ENCODE measurements around the gene FABP3. TPM values are rescaled to one million over a fixed set of nuclear protein-coding genes. Genes with fewer than 3 reads are reported as not detected.

FABP3 gene
- total RNA-seq, 2 donors from 2014 or later, result 19.2 to 28.6 TPM

- ATAC-seq (ENCODE audit: insufficient number of reproducible peaks, low FRiP score, low read depth) (no peak), DNase-seq (ENCODE audit: low spot score) (no peak)
- Histone ChIP-seq H3K36me3 (peaks cover 11% of the 10 kb centered on the region), H3K4me3 (no peak overlapping the region), H3K9me3 (no peaks in the 10 kb centered on the region), H3K27me3 (replicated peaks; ENCODE audit: insufficient read depth) (no peaks in the 10 kb centered on the region), H3K27ac (peak overlapping the region in 1 of 2 donors; percentile 29), H3K4me1 (ENCODE audit: control insufficient read depth in 1 of 2, low read depth in 2 of 2) (peaks cover 27 to 75% of the 10 kb centered on the region in 2 donors)
- TF ChIP-seq CTCF (IDR thresholded peaks at IDR 0.05), result no peak
Measured at GRCh38 chr1:31370565-31370964, 2.3 kb downstream of the FABP3 start.

GRCh38 chr1:31370021-31370420 lies 2.9 kb downstream of the FABP3 start:
- no peak for DNase-seq (ENCODE audit: low spot score)
- H3K36me3 ChIP-seq, result peaks cover 12% of the 10 kb centered on the region
- no peak for ATAC-seq (ENCODE audit: insufficient number of reproducible peaks, low FRiP score, low read depth)
- no peak for TF ChIP-seq CTCF (IDR thresholded peaks at IDR 0.05)
- H3K9me3 ChIP-seq, result no peaks in the 10 kb centered on the region
- H3K4me3 ChIP-seq, result no peak overlapping the region
- H3K4me1 ChIP-seq (ENCODE audit: control insufficient read depth in 1 of 2, low read depth in 2 of 2), result peaks cover 27 to 72% of the 10 kb centered on the region in 2 donors
- no peaks in the 10 kb centered on the region for H3K27me3 ChIP-seq (replicated peaks; ENCODE audit: insufficient read depth)
- peak overlapping the region in 1 of 2 donors; percentile 58 for H3K27ac ChIP-seq

- no peak for TF ChIP-seq CTCF (IDR thresholded peaks at IDR 0.05)
- peak overlapping the region; percentile 58 to 65 for H3K27ac ChIP-seq
- no peaks in the 10 kb centered on the region for H3K27me3 ChIP-seq (replicated peaks; ENCODE audit: insufficient read depth)
- H3K9me3 ChIP-seq, result no peaks in the 10 kb centered on the region
- no peak for DNase-seq (ENCODE audit: low spot score)
- no peak for ATAC-seq (ENCODE audit: insufficient number of reproducible peaks, low FRiP score, low read depth)
- H3K36me3 ChIP-seq, result peaks cover 17% of the 10 kb centered on the region
- no peak overlapping the region for H3K4me3 ChIP-seq
- peaks cover 16 to 58% of the 10 kb centered on the region in 2 donors for H3K4me1 ChIP-seq (ENCODE audit: control insufficient read depth in 1 of 2, low read depth in 2 of 2)
Measured at GRCh38 chr1:31368611-31369107, 4.2 kb downstream of the FABP3 start.

GRCh38 chr1:31366796-31367195 lies 6.1 kb downstream of the FABP3 start:
- peaks cover 11 to 40% of the 10 kb centered on the region in 2 donors for H3K4me1 ChIP-seq (ENCODE audit: control insufficient read depth in 1 of 2, low read depth in 2 of 2)

More at GRCh38 chr1:31366796-31367195, 6.1 kb downstream of the FABP3 start:
- Histone ChIP-seq H3K27ac (no peak overlapping the region), H3K4me3 (no peak overlapping the region), H3K27me3 (replicated peaks; ENCODE audit: insufficient read depth) (no peaks in the 10 kb centered on the region), H3K9me3 (no peaks in the 10 kb centered on the region), H3K36me3 (peaks cover 17% of the 10 kb centered on the region)
- no peak for TF ChIP-seq CTCF (IDR thresholded peaks at IDR 0.05)
- no peak for ATAC-seq (ENCODE audit: insufficient number of reproducible peaks, low FRiP score, low read depth)
- no peak for DNase-seq (ENCODE audit: low spot score)
